ENCODE measurements around the gene ALX3.
"Not testable (repeated sequence)": the region's sequence is repeated elsewhere in the genome, so short reads cannot be mapped to it uniquely, and the experiment has no call there.

Gene ALX3

DNA sequence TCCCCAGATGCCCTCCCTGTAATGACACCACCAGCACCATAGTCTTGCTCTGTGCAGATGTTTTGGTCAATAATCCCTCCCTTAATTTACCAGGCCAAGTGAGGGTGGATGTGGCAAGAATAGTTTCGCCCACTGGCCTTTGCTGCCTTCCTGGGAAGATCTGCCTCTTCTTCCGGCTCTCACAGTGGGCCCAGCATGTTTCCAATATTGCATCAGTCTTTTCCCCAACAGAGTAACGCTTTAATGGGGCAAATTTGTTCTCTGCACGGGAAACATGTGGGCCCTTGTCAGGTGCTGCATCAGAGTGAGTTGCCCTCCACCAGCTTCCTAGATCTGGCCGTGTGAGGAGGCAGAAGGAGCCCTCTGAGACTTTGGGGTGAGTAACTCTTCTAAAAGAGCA is 12.0 kb upstream of the ALX3 start:
- Mint-ChIP-seq H3K4me1 (peaks cover 15% of the 10 kb centered on the region), H3K9me3 (no peaks in the 10 kb centered on the region), H3K4me3 (no peak overlapping the region), H3K27ac (no peak overlapping the region), H3K27me3 (peaks cover 86% of the 10 kb centered on the region)
- ATAC-seq, result no peak
- DNase-seq, result no peak

DNA sequence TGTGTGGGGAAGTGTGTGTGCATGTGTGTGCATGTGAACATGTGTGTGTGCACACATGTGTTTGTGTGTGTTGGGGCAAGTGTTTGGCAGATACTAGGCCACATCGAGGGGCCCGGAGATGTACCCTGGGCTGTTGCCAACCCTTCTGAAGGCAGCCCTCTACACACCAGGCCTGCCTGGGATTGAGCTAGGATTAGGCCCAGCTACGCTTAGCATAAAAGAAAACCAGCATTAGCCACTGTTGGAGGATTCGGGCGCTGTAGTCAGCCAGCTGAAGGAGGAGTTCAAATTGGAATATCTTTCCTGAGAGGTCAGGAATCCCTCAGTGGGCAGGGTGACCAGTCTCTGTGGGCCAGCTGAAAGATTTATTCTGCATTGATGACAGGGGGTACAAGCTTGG is 10.6 kb upstream of the ALX3 start:
- H3K4me3 Mint-ChIP-seq, result no peak overlapping the region
- H3K27me3 Mint-ChIP-seq, result peaks cover 82% of the 10 kb centered on the region
- H3K27ac Mint-ChIP-seq, result no peak overlapping the region
- H3K9me3 Mint-ChIP-seq, result no peaks in the 10 kb centered on the region
- ATAC-seq (no peak), DNase-seq (no peak)
- peaks cover 15% of the 10 kb centered on the region for H3K4me1 Mint-ChIP-seq

DNA sequence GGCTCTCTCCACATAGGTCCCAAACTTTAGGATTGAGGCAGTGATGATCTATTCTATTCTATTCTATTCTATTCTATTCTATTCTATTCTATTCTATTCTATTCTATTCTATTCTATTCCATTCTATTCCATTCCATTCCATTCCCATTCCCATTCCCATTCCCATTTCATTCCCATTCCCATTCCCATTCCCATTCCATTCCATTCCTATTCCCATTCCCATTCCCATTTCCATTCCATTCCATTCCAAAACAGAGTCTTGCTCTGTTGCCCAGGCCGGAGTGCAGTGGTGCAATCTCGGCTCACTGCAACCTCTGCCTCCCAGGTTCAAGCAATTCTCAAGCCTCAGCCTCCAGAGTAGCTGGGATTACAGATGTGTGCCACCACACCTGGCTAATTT is 9.5 kb upstream of the ALX3 start:
- H3K4me3 Mint-ChIP-seq, ATAC-seq, H3K9me3 Mint-ChIP-seq, DNase-seq, H3K27ac Mint-ChIP-seq: not testable (repeated sequence)
- Mint-ChIP-seq H3K27me3 (peaks cover 79% of the 10 kb centered on the region), H3K4me1 (peaks cover 15% of the 10 kb centered on the region)

DNA sequence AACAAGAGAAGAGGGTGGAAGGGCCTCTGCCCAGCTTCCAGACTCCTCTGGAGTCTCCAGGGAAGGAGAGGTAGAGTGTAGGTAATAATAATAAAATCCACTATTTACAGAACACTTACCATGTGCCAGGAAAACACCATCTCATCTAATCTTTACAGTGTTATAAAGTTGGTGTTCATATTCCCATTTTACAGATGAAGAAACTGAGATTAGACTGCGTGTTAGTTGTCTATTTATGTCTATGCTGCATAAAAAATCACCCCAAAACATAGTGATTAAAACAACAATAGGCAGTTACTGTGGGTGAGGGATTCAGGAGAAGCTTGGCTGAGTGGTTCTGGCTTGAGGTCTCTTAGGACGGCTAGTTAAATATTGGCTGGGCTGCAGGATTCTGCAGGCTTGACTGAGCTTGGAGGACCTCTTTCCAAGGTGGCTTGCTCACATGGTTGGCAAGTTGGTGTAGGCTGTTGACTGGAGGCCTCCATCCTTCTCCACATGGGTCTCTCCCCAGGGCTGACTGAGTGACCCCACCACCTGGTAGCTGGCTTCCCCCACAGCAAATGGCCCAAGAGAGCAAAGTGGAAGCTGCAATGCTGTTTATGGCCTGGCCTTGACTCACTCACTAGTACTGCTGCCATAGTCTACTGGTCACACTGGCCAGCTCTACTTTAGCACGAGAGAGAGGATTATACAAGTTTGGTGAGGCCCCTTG is 6.5 kb upstream of the ALX3 start:
- no peaks in the 10 kb centered on the region for H3K4me1 Mint-ChIP-seq
- ATAC-seq (no peak), DNase-seq (no peak)
- no peaks in the 10 kb centered on the region for H3K9me3 Mint-ChIP-seq
- H3K27ac Mint-ChIP-seq, result no peak overlapping the region
- peaks cover 80% of the 10 kb centered on the region for H3K27me3 Mint-ChIP-seq
- no peak overlapping the region for H3K4me3 Mint-ChIP-seq

DNA sequence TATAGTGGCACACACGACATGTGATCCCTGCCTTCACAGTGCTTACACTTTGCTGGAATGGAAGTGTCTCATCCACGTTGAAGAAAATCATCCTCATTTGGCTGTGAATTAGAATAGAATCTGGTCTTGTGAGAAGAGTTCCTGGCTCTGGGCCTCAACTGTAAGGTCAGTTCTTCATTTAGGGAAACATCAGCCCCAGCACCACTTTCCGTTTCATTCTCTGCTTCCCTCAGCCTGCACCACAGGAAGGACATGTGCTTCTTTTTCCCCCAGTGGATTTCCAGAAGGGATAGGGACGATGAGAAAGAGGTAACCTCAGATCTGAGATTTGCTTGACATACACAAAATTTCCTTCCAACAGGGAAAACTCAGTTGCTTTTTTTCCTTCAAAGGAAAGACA is 3.7 kb upstream of the ALX3 start:
- H3K4me3 Mint-ChIP-seq, result no peak overlapping the region
- H3K27me3 Mint-ChIP-seq, result peaks cover 84% of the 10 kb centered on the region
- H3K27ac Mint-ChIP-seq, result no peak overlapping the region
- DNase-seq (no peak), ATAC-seq (no peak)
- peaks cover 9% of the 10 kb centered on the region for H3K4me1 Mint-ChIP-seq
- no peaks in the 10 kb centered on the region for H3K9me3 Mint-ChIP-seq

DNA sequence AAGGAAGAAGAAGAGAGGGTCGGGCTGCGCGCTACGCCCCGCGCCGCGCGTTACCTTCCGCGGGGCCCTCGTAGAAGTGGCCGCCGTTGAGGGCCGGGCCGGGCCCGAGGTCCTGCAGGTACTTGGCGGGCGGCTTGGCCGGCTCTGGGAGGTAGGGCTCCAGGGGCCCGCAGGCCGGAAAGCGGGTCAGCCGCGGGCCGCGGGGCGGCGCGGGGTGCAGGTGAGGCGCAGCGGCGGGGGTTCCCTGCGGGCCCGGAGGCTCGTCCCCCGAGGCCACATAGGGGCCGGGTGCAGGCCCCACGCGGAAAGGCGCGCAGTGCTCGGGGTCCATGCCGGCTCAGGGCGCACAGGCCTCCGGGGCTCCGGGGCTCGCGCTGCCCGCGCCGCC is 196 bp downstream of the ALX3 start:
- Mint-ChIP-seq H3K27ac (peak overlapping the region in 1 of 2 donors; percentile 92), H3K4me3 (peak overlapping the region; percentile 75 to 79), H3K9me3 (no peaks in the 10 kb centered on the region), H3K4me1 (peaks cover 26% of the 10 kb centered on the region), H3K27me3 (peaks cover 95% of the 10 kb centered on the region)
- no peak for DNase-seq
- peak; percentile 16 for ATAC-seq

DNA sequence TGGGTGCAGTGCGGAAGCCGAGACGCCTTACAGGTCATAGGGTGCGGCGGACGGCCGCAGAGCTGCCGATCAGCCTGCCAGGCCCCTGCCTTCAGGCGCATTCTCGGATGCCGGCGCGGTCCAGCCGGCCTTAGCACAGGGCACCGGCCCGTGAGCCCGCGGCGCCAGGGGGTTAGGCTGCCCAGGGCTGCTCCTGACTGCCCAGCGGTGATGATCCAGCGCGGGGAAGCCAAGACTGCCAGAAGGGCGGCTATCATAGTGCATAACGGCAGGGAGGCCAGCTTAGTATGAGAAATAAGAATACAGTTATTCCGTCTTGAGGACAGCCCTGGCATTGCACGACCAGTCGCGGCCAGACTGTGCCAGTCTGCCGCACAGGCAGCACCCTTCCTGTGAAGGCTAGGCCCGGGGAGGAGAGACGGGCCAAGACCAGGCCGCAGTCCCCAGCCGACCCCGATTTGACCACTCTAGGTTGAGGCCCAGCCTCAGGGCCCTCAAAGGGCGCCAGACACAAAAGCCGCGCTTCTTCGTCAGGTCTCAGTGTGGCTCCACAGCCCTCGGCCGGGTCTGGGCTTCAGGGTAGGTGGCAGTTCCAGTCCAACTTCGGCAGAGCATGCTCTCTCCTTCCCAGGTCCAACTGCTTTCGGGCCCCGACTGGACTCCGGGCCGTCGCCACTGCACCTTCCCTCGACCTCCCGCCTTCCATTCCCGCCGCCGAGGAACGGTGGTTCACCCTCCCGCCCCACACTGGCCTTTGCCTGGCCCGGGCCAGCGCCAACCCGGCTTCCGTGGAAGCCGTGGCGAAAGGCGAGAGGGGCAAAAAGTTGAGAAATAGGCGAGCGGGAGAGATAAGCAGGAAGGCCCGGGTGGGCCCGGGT is 829 bp downstream of the ALX3 start:
- H3K4me1 Mint-ChIP-seq, result peaks cover 26% of the 10 kb centered on the region
- peaks cover 94% of the 10 kb centered on the region for H3K27me3 Mint-ChIP-seq
- peak overlapping the region; percentile 75 to 79 for H3K4me3 Mint-ChIP-seq
- ATAC-seq (peak; percentile 53), DNase-seq (peak in 1 of 2 donors; percentile 28)
- H3K9me3 Mint-ChIP-seq, result no peaks in the 10 kb centered on the region
- H3K27ac Mint-ChIP-seq, result peak overlapping the region; percentile 62 to 92

DNA sequence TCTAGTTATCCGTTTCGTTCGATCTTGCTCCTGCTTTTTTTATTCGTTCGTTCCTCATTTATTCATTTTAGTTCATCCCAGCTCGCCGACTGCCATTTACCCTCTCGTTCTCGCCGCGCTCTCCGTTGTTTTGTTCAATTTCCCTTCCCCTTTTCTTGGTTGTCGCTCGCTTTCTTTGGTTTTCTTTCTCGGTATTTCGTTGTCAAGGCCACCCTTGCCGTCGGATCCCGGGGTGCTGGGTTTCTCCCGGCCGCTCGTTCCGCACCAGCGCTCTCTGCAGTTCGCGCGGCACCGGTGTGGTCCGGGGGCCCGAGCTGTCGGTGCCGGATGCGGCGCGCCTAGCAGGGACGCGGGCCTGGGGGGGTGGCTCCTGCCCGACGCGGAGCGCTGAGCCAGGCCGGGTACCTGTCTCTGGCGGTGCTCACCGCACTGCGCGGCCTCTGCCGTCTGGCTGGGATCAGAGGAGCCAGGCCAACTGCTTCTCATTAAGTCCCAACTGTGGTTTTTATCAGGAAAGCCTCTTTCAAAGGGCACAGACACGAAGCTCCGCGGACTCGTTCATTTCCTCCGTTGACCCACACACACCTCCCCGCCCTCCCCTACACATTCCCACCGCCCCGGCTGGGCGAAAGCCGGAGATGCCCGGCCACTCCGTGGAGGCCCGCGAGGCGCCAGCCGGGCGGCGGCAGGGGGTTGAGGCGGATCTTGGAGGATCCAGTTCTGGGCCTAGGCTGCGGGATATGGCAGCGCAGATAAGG is 1.6 kb downstream of the ALX3 start:
- H3K9me3 Mint-ChIP-seq, result no peaks in the 10 kb centered on the region
- DNase-seq (peak in 1 of 2 donors; percentile 36), ATAC-seq (peak; percentile 54)
- H3K27ac Mint-ChIP-seq, result no peak overlapping the region
- H3K4me1 Mint-ChIP-seq, result peaks cover 26% of the 10 kb centered on the region
- peaks cover 86% of the 10 kb centered on the region for H3K27me3 Mint-ChIP-seq
- H3K4me3 Mint-ChIP-seq, result peak overlapping the region; percentile 75 to 79

DNA sequence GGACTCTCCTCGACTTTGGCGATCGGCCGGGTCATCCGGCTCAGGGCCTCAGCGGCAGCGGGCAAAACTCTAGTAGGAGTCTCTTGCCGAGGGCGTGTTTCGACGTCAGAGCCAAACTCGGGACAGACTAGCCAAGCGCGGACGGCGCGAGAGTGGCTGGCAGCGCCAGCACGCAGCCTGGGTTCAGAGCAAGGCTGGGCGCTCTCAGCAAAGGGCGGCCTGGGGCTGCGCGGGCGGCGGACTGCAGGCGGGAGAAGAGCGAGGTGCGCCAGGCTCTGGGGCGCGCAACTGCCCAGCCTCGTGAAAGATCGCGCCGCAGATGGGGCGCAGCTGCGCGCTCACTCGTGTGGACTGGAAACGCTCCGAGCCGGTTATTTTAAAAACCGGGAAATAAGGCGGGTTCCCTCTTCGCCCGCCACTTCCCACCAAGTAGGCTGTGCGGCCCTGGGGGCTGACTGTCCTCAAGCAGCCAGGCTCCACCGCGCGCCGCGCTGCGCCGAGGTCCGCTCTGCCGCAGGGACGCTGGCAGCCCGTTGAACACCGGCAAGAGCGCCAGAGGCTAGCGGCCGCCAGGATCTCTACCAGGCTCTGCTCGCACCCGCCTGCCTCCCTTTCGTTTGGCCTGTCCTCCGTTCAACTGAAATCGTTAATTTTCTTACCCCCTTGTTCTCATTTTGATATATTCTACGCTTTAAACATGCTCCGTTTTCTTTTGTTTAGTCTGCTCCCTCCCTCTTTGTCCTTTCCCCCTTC is 2.4 kb downstream of the ALX3 start:
- H3K9me3 Mint-ChIP-seq, result no peaks in the 10 kb centered on the region
- no peak overlapping the region for H3K27ac Mint-ChIP-seq
- DNase-seq (no peak), ATAC-seq (no peak)
- H3K4me1 Mint-ChIP-seq, result peaks cover 26% of the 10 kb centered on the region
- peaks cover 78% of the 10 kb centered on the region for H3K27me3 Mint-ChIP-seq
- H3K4me3 Mint-ChIP-seq, result peak overlapping the region; percentile 75 to 79

DNA sequence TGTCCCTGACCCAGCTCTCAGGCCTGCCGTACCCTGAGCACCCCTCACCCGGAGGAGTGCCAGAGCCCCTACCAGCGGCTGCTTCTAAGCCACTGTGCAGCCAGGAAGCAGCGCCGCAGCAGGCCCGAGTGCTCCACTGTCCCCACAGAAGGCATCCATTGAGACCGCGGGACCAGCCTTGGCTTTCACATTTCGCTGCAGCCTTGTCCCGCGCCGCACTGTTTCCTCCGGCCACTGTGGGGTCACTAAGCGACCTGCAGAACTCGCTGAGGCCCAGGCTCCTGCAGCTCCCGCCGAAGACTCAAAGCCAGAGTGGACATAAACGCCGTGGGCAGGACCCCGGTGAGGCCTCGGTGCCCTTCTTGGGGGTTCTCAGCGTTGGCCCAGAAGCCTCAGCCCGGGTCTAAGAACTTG is 3.0 kb downstream of the ALX3 start:
- peak overlapping the region in 1 of 2 donors; percentile 10 for H3K27ac Mint-ChIP-seq
- ATAC-seq (no peak), DNase-seq (no peak)
- peak overlapping the region in 1 of 2 donors; percentile 36 for H3K4me3 Mint-ChIP-seq
- H3K4me1 Mint-ChIP-seq, result peaks cover 26% of the 10 kb centered on the region
- no peaks in the 10 kb centered on the region for H3K9me3 Mint-ChIP-seq
- H3K27me3 Mint-ChIP-seq, result peaks cover 72% of the 10 kb centered on the region

DNA sequence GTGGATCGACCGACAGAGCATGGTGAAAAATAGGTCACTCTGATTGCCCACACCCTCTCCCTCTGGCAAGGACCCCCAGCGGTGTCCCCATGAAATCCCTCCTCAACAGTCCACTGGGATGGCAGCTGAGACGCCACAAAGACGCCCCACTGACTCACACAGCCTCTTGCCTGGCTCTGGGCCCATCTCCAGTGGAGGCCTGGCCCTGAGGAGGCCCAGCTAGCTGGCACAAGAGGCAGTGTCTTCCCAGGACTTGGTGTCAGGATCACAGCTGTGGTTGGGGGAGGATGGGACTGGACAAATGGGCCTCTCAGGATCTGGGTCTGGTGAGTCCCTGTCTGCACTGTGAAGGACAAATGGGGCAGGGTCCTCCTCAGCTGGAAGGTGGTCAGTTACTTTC is 4.6 kb downstream of the ALX3 start:
- H3K4me3 Mint-ChIP-seq, result no peak overlapping the region
- ATAC-seq (no peak), DNase-seq (no peak)
- peaks cover 26% of the 10 kb centered on the region for H3K4me1 Mint-ChIP-seq
- no peaks in the 10 kb centered on the region for H3K9me3 Mint-ChIP-seq
- H3K27me3 Mint-ChIP-seq, result peaks cover 56% of the 10 kb centered on the region
- H3K27ac Mint-ChIP-seq, result no peak overlapping the region

DNA sequence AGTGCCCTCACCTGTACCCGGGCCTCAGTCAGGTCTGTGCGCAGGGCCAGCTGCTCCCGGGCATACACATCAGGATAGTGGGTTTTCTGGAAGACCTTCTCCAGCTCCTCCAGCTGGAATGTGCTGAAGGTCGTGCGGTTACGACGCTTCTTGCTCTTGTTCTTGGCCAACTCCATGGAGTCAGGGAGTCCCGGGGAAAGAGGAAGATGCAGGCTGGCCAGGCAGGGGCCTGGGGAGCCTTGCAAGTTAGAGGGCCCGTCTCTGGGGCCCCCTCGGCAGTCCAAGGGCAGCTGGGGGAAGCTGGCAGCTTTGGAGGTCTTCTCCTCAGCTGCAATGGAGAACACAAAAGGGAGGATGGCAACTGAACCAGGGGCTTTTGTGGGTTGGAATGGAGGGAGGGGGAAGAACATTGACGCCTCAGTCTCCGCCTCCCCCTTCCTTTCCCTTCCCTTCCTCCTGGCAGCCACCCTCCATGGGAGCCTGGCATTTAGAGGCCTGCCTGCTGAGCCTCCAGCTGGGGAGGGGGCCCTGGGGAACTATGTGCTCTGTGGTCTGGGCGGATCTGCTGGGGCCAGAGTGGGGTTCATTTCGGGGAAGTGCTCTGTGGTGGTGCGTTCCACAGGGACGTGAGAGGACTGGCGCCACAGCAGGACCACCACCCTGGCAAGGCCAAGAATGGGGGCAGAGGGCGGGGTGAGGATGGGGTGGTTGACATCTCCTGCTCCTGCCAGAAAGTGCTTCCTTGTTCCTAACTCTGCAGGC is 5.7 kb downstream of the ALX3 start:
- Mint-ChIP-seq H3K4me1 (peaks cover 26% of the 10 kb centered on the region), H3K4me3 (no peak overlapping the region), H3K9me3 (no peaks in the 10 kb centered on the region), H3K27me3 (peaks cover 46% of the 10 kb centered on the region), H3K27ac (no peak overlapping the region)
- DNase-seq (no peak), ATAC-seq (no peak)

DNA sequence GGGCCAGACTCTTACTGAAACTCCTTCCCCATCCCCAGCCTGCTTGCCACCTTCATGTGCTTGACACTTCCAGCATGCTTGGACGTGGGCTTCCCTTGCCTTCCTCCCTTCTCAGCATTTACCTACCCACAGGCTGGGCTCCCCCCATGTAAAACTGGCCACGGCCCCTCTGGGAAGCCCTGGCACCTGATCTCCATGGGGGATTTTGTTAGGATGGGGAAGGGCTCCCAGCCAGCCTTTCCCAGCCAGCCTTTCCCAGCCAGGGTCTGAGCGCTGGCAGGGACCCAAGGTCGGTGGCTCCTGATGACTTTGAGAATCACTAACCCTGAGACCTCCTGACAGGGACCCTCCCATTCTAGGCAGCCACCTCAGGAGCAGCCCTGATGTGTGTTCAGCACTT is 6.7 kb downstream of the ALX3 start:
- Mint-ChIP-seq H3K27me3 (peaks cover 36% of the 10 kb centered on the region), H3K9me3 (no peaks in the 10 kb centered on the region), H3K4me3 (no peak overlapping the region), H3K27ac (peak overlapping the region in 1 of 2 donors; percentile 14), H3K4me1 (peaks cover 19% of the 10 kb centered on the region)
- no peak for ATAC-seq
- DNase-seq, result no peak

DNA sequence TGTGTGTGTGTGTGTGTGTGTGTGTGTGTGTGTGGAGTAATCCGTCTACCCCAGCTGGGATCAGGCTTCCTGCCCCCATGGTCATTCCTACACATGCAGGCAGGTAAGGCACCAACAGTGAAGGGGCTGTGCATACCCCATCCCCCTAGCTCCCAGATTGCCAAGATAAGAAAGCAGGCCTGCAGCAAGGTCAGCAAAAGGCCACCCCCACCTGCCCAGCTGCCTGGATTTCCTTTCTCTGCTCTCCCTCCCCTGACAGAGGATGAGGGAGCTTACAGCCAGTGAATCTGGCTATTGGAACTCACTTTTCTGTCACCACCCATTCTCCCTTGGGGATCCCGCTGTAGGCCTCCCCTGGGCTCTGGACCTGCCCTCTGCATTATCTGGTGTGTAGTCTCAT is 7.9 kb downstream of the ALX3 start:
- H3K4me3 Mint-ChIP-seq, result no peak overlapping the region

More for the DNA sequence above, 7.9 kb downstream of the ALX3 start:
- Mint-ChIP-seq H3K9me3 (no peaks in the 10 kb centered on the region), H3K4me1 (peaks cover 7% of the 10 kb centered on the region), H3K27me3 (peaks cover 25% of the 10 kb centered on the region), H3K27ac (no peak overlapping the region)
- ATAC-seq (no peak), DNase-seq (no peak)
